ENCODE results near the gene MAGED1. TPM values are rescaled to one million over a fixed set of nuclear protein-coding genes. Genes with fewer than 3 reads are reported as not detected.

Gene MAGED1
- total RNA-seq, 2 experiments from 2014 or later: 20.3 to 23.7 TPM

- Histone ChIP-seq H3K9me3 (ENCODE audit: control insufficient read depth in 1 of 2, insufficient read depth in 1 of 2, low read length in 2 of 2) (peaks cover 0 to 3% of the 10 kb centered on the region in 2 experiments), H3K36me3 (ENCODE audit: insufficient read depth, low read length) (no peaks in the 10 kb centered on the region), H3K27ac (ENCODE audit: low read depth in 1 of 2, low read length in 2 of 2) (no peak overlapping the region), H3K4me3 (ENCODE audit: low read length) (no peak overlapping the region), H3K27me3 (ENCODE audit: control insufficient read depth in 1 of 2, insufficient read depth in 2 of 2, low read length in 2 of 2) (no peaks in the 10 kb centered on the region), H3K4me1 (ENCODE audit: insufficient read depth, low read length) (no peaks in the 10 kb centered on the region)
- ChIA-PET CTCF (no interaction called here), POLR2A (no interaction called here)
- TF ChIP-seq CTCF (IDR thresholded peaks at IDR 0.05): no peak
- Mint-ChIP-seq H3K36me3 (ENCODE audit: low read depth) (peaks cover 58% of the 10 kb centered on the region), H3K9me3 (peaks cover 7% of the 10 kb centered on the region), H3K27ac (no peak overlapping the region), H3K4me1 (ENCODE audit: low read depth) (peaks cover 30% of the 10 kb centered on the region), H3K27me3 (no peaks in the 10 kb centered on the region), H3K4me3 (no peak overlapping the region)
- DNase-seq: no peak
- intact Hi-C loops (cut with DNase I, micrococcal nuclease): no loop called here
- no peak for ATAC-seq (ENCODE audit: poor library complexity)
Measured at GRCh38 chrX:51862920-51863319, 30.5 kb upstream of the MAGED1 start.

DNA sequence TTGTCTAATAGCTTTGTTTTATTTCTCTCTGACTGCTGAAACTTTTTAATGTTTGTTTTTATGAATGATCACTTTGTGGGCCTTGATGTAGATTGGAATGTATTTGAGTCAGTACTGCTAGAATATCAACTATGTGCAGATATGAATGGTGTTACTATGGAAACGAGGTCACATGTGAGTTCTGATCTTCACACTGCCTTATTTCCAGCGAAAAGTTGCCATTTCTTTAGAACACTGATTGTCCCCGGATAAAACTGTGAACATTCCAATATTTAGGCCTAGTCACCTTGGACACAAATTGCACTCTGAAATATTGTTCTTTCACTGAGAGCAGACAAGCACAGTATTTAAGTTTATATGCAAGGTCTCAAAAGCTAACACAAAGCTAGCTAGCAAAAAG lies 27.2 kb upstream of the MAGED1 start:
- intact Hi-C loops (cut with DNase I, micrococcal nuclease): no loop called here
- Histone ChIP-seq H3K27me3 (ENCODE audit: control insufficient read depth in 1 of 2, insufficient read depth in 2 of 2, low read length in 2 of 2) (no peaks in the 10 kb centered on the region), H3K27ac (ENCODE audit: low read depth in 1 of 2, low read length in 2 of 2) (no peak overlapping the region), H3K4me1 (ENCODE audit: insufficient read depth, low read length) (no peaks in the 10 kb centered on the region), H3K9me3 (ENCODE audit: control insufficient read depth in 1 of 2, insufficient read depth in 1 of 2, low read length in 2 of 2) (peaks cover 0 to 3% of the 10 kb centered on the region in 2 experiments), H3K4me3 (ENCODE audit: low read length) (no peak overlapping the region), H3K36me3 (ENCODE audit: insufficient read depth, low read length) (no peaks in the 10 kb centered on the region)
- no peak for DNase-seq
- H3K9me3 Mint-ChIP-seq: peaks cover 7% of the 10 kb centered on the region
- H3K36me3 Mint-ChIP-seq (ENCODE audit: low read depth): peaks cover 40% of the 10 kb centered on the region
- POLR2A ChIA-PET: no interaction called here
- H3K27me3 Mint-ChIP-seq: no peaks in the 10 kb centered on the region
- no peak overlapping the region for H3K4me3 Mint-ChIP-seq
- no peak for ATAC-seq (ENCODE audit: poor library complexity)
- CTCF ChIA-PET: no interaction called here
- H3K27ac Mint-ChIP-seq: no peak overlapping the region
- TF ChIP-seq CTCF (IDR thresholded peaks at IDR 0.05): no peak
- H3K4me1 Mint-ChIP-seq (ENCODE audit: low read depth): peaks cover 17% of the 10 kb centered on the region

GRCh38 chrX:51867626-51868025 lies 25.8 kb upstream of the MAGED1 start:
- Histone ChIP-seq H3K9me3 (ENCODE audit: control insufficient read depth in 1 of 2, insufficient read depth in 1 of 2, low read length in 2 of 2) (peaks cover 0 to 3% of the 10 kb centered on the region in 2 experiments), H3K27me3 (ENCODE audit: control insufficient read depth in 1 of 2, insufficient read depth in 2 of 2, low read length in 2 of 2) (no peaks in the 10 kb centered on the region), H3K27ac (ENCODE audit: low read depth in 1 of 2, low read length in 2 of 2) (no peak overlapping the region), H3K4me1 (ENCODE audit: insufficient read depth, low read length) (no peaks in the 10 kb centered on the region), H3K36me3 (ENCODE audit: insufficient read depth, low read length) (no peaks in the 10 kb centered on the region), H3K4me3 (ENCODE audit: low read length) (no peak overlapping the region)
- Mint-ChIP-seq H3K9me3 (peaks cover 7% of the 10 kb centered on the region), H3K4me3 (no peak overlapping the region), H3K36me3 (ENCODE audit: low read depth) (peaks cover 37% of the 10 kb centered on the region), H3K4me1 (ENCODE audit: low read depth) (peaks cover 17% of the 10 kb centered on the region), H3K27me3 (no peaks in the 10 kb centered on the region), H3K27ac (no peak overlapping the region)
- CTCF ChIA-PET: no interaction called here
- DNase-seq (no peak), ATAC-seq (ENCODE audit: poor library complexity) (no peak)
- POLR2A ChIA-PET: no interaction called here
- no peak for TF ChIP-seq CTCF (IDR thresholded peaks at IDR 0.05)
- intact Hi-C loops (cut with DNase I, micrococcal nuclease): no loop called here
